HEK293 (cell line): Measurements from ENCODE around the gene NFATC2IP.

Experiments
- HOXA7 ChIP-seq: sonication (generic); formaldehyde crosslinking; IDR thresholded peaks from 2 replicates; pipeline ENCODE4 v1.8.1; 2022; ENCODE audit warnings: missing genetic modification reagents, borderline replicate concordance
- MZF1 ChIP-seq: fragments of 450-650 bp; formaldehyde crosslinking; IDR thresholded peaks from 2 replicates; pipeline ENCODE4 v1.5.1; 2017; ENCODE audit warnings: missing biosample characterization, missing genetic modification characterization, borderline replicate concordance
- OSR2 ChIP-seq: fragments of 450-650 bp; formaldehyde crosslinking; IDR thresholded peaks from 2 replicates; pipeline ENCODE4 v1.5.1; 2016; ENCODE audit warnings: missing biosample characterization, missing genetic modification characterization
- SALL2 ChIP-seq: fragments of 450-650 bp; formaldehyde crosslinking; IDR thresholded peaks from 2 replicates; pipeline ENCODE4 v1.5.0; 2017; ENCODE audit warnings: missing biosample characterization, mild to moderate bottlenecking, missing genetic modification characterization, borderline replicate concordance
- YY1 ChIP-seq: fragments of 450-650 bp; formaldehyde crosslinking; IDR thresholded peaks from 2 replicates; pipeline ENCODE4 v1.5.1; 2018; ENCODE audit warnings: missing biosample characterization, missing genetic modification characterization
- ZBTB48 ChIP-seq: fragments of 450-650 bp; formaldehyde crosslinking; IDR thresholded peaks from 2 replicates; pipeline ENCODE4 v1.5.1; 2016; ENCODE audit warnings: missing biosample characterization, missing genetic modification characterization
- ZNF132 ChIP-seq: fragments of 450-650 bp; formaldehyde crosslinking; IDR thresholded peaks from 2 replicates; pipeline ENCODE4 v1.5.1; 2017; ENCODE audit warnings: missing biosample characterization, missing genetic modification characterization, borderline replicate concordance
- ZNF174 ChIP-seq: fragments of 450-650 bp; formaldehyde crosslinking; IDR thresholded peaks from 2 replicates; pipeline ENCODE4 v1.5.0; 2017; ENCODE audit warnings: missing biosample characterization, mild to moderate bottlenecking, missing genetic modification characterization
- ZNF184 ChIP-seq: fragments of 450-650 bp; IDR thresholded peaks from 2 replicates; pipeline ENCODE4 v1.5.1; 2018; ENCODE audit warnings: missing biosample characterization, mild to moderate bottlenecking, missing genetic modification characterization
- ZNF335 ChIP-seq: fragments of 450-650 bp; formaldehyde crosslinking; conservative IDR thresholded peaks from 2 replicates; pipeline ENCODE4 v1.5.1; 2016; ENCODE audit warnings: missing biosample characterization, missing genetic modification characterization
- ZNF391 ChIP-seq: fragments of 450-650 bp; formaldehyde crosslinking; IDR thresholded peaks from 2 replicates; pipeline ENCODE4 v1.5.1; 2016; ENCODE audit warnings: low read depth, missing biosample characterization, missing genetic modification characterization, borderline replicate concordance
- ZNF473 ChIP-seq: fragments of 450-650 bp; formaldehyde crosslinking; IDR thresholded peaks from 2 replicates; pipeline ENCODE4 v1.5.1; 2017; ENCODE audit warnings: missing biosample characterization, missing genetic modification characterization
- ZNF529 ChIP-seq: fragments of 450-650 bp; formaldehyde crosslinking; IDR thresholded peaks from 2 replicates; pipeline ENCODE4 v1.5.1; 2017; ENCODE audit warnings: missing genetic modification characterization, missing biosample characterization; ENCODE audit not compliant: insufficient replicate concordance
- ZNF658 ChIP-seq: fragments of 450-650 bp; formaldehyde crosslinking; IDR thresholded peaks from 2 replicates; pipeline ENCODE4; 2016; ENCODE audit warnings: missing biosample characterization, missing genetic modification characterization
- ZNF776 ChIP-seq: fragments of 450-650 bp; formaldehyde crosslinking; IDR thresholded peaks from 2 replicates; pipeline ENCODE4 v1.5.0; 2017; ENCODE audit warnings: missing biosample characterization, missing genetic modification characterization, borderline replicate concordance
- ZNF785 ChIP-seq: fragments of 450-650 bp; formaldehyde crosslinking; IDR thresholded peaks from 2 replicates; pipeline ENCODE4 v1.5.1; 2016; ENCODE audit warnings: missing biosample characterization, missing genetic modification characterization
- ZSCAN30 ChIP-seq: fragments of 450-650 bp; IDR thresholded peaks from 2 replicates; pipeline ENCODE4 v1.5.1; 2018; ENCODE audit warnings: missing biosample characterization, mild to moderate bottlenecking, missing genetic modification characterization, moderate library complexity
- ZXDB ChIP-seq: fragments of 450-650 bp; formaldehyde crosslinking; IDR thresholded peaks from 2 replicates; pipeline ENCODE4 v1.5.1; 2016; ENCODE audit warnings: missing biosample characterization, missing genetic modification characterization
- TF ChIP-seq, protein P1 (sequence below): fragments of 450-650 bp; formaldehyde crosslinking; IDR thresholded peaks from 2 replicates; pipeline ENCODE4 v1.5.1; 2016; ENCODE audit warnings: missing biosample characterization, missing genetic modification characterization
- TF ChIP-seq, protein P2 (sequence below): fragments of 450-650 bp; formaldehyde crosslinking; IDR thresholded peaks from 2 replicates; pipeline ENCODE4 v1.5.1; 2016; ENCODE audit warnings: missing biosample characterization, missing genetic modification characterization
- TF ChIP-seq, protein P3 (sequence below): fragments of 450-650 bp; formaldehyde crosslinking; IDR thresholded peaks from 2 replicates; pipeline ENCODE4 v1.5.1; 2016; ENCODE audit warnings: missing biosample characterization, missing genetic modification characterization
- TF ChIP-seq, protein P4 (sequence below): fragments of 450-650 bp; formaldehyde crosslinking; IDR thresholded peaks from 2 replicates; pipeline ENCODE4 v1.5.1; 2016; ENCODE audit warnings: missing biosample characterization, missing genetic modification characterization
- TF ChIP-seq, protein P5 (sequence below): fragments of 450-650 bp; formaldehyde crosslinking; IDR thresholded peaks from 2 replicates; pipeline ENCODE4 v1.5.1; 2017; ENCODE audit warnings: missing biosample characterization, missing genetic modification characterization
- TF ChIP-seq, protein P6 (sequence below): fragments of 450-650 bp; formaldehyde crosslinking; IDR thresholded peaks from 2 replicates; pipeline ENCODE4 v1.5.1; 2016; ENCODE audit warnings: missing biosample characterization, missing genetic modification characterization
- TF ChIP-seq, protein P7 (sequence below): fragments of 450-650 bp; formaldehyde crosslinking; IDR thresholded peaks from 2 replicates; pipeline ENCODE4 v1.5.1; 2017; ENCODE audit warnings: missing biosample characterization, missing genetic modification characterization

NFATC2IP gene

DNA sequence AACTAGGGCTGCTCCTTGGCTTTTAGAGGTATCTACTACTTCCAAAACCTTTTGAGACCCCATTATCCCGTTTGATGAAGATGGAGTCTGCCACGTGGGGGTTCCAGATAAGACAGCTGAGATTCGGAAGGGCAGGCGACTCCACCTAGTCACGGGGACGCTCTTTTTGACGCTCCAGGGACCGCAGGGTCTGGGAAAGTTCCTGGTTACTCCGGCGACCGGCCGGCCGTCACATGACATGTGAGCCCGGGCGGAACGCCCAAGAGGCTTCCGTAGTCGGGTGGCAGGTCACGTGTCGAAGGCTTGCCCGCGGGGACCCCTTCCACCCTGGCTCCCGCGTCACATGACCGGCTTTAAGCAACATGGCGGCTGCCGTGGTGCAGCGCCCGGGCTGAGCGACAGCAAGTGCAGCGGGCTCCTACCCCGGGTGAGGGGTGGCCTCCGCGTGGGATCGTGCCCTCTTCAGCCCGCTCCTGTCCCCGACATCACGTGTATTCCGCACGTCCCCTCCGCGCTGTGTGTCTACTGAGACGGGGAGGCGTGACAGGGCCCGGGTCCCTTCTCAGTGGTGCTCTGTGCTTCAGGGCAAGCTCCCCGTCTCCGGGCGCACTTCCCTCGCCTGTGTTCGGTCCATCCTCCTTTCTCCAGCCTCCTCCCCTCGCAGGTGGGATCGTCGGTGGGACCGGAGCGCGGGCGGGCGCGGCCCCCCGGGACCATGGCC is 23.9 kb downstream of the NFATC2IP start, which contains the start of gene SPNS1 (continued):
- TF ChIP-seq ZNF529 (tag by site-specific recombination) (no peak), ZNF184 (tag by site-specific recombination) (no peak), ZNF776 (tag by site-specific recombination) (no peak), ZNF391 (tag by site-specific recombination) (no peak), ZNF132 (tag by site-specific recombination) (no peak), MZF1 (tag by site-specific recombination) (no peak), ZNF335 (peak; percentile 85), SALL2 (tag by site-specific recombination) (no peak), ZBTB48 (tag by site-specific recombination) (peak; percentile 86), HOXA7 (no peak), ZNF174 (tag by site-specific recombination) (no peak), YY1 (tag by site-specific recombination) (peak; percentile 99), ZXDB (tag by site-specific recombination) (peak; percentile 99), ZNF473 (no peak), OSR2 (tag by site-specific recombination) (no peak; the same call in 1 of the 2 replicates), ZNF785 (tag by site-specific recombination) (0 out of 2 replicates have a peak, but pooled peaks have one; percentile 52), ZNF658 (tag by site-specific recombination) (no peak), ZSCAN30 (tag by site-specific recombination) (peak; percentile 61; the same call in 1 of the 2 replicates)
- TF ChIP-seq, protein P1, sequence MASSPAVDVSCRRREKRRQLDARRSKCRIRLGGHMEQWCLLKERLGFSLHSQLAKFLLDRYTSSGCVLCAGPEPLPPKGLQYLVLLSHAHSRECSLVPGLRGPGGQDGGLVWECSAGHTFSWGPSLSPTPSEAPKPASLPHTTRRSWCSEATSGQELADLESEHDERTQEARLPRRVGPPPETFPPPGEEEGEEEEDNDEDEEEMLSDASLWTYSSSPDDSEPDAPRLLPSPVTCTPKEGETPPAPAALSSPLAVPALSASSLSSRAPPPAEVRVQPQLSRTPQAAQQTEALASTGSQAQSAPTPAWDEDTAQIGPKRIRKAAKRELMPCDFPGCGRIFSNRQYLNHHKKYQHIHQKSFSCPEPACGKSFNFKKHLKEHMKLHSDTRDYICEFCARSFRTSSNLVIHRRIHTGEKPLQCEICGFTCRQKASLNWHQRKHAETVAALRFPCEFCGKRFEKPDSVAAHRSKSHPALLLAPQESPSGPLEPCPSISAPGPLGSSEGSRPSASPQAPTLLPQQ (tag by site-specific recombination): peak; percentile 80
- TF ChIP-seq, protein P2, sequence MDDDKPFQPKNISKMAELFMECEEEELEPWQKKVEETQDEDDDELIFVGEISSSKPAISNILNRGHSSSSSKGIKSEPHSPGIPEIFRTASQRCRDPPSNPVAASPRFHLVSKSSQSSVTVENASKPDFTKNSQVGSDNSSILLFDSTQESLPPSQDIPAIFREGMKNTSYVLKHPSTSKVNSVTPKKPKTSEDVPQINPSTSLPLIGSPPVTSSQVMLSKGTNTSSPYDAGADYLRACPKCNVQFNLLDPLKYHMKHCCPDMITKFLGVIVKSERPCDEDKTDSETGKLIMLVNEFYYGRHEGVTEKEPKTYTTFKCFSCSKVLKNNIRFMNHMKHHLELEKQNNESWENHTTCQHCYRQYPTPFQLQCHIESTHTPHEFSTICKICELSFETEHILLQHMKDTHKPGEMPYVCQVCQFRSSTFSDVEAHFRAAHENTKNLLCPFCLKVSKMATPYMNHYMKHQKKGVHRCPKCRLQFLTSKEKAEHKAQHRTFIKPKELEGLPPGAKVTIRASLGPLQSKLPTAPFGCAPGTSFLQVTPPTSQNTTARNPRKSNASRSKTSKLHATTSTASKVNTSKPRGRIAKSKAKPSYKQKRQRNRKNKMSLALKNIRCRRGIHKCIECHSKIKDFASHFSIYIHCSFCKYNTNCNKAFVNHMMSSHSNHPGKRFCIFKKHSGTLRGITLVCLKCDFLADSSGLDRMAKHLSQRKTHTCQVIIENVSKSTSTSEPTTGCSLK (tag by site-specific recombination): no peak
- TF ChIP-seq, protein P3, sequence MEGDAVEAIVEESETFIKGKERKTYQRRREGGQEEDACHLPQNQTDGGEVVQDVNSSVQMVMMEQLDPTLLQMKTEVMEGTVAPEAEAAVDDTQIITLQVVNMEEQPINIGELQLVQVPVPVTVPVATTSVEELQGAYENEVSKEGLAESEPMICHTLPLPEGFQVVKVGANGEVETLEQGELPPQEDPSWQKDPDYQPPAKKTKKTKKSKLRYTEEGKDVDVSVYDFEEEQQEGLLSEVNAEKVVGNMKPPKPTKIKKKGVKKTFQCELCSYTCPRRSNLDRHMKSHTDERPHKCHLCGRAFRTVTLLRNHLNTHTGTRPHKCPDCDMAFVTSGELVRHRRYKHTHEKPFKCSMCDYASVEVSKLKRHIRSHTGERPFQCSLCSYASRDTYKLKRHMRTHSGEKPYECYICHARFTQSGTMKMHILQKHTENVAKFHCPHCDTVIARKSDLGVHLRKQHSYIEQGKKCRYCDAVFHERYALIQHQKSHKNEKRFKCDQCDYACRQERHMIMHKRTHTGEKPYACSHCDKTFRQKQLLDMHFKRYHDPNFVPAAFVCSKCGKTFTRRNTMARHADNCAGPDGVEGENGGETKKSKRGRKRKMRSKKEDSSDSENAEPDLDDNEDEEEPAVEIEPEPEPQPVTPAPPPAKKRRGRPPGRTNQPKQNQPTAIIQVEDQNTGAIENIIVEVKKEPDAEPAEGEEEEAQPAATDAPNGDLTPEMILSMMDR (tag by site-specific recombination): no peak
- TF ChIP-seq, protein P4, sequence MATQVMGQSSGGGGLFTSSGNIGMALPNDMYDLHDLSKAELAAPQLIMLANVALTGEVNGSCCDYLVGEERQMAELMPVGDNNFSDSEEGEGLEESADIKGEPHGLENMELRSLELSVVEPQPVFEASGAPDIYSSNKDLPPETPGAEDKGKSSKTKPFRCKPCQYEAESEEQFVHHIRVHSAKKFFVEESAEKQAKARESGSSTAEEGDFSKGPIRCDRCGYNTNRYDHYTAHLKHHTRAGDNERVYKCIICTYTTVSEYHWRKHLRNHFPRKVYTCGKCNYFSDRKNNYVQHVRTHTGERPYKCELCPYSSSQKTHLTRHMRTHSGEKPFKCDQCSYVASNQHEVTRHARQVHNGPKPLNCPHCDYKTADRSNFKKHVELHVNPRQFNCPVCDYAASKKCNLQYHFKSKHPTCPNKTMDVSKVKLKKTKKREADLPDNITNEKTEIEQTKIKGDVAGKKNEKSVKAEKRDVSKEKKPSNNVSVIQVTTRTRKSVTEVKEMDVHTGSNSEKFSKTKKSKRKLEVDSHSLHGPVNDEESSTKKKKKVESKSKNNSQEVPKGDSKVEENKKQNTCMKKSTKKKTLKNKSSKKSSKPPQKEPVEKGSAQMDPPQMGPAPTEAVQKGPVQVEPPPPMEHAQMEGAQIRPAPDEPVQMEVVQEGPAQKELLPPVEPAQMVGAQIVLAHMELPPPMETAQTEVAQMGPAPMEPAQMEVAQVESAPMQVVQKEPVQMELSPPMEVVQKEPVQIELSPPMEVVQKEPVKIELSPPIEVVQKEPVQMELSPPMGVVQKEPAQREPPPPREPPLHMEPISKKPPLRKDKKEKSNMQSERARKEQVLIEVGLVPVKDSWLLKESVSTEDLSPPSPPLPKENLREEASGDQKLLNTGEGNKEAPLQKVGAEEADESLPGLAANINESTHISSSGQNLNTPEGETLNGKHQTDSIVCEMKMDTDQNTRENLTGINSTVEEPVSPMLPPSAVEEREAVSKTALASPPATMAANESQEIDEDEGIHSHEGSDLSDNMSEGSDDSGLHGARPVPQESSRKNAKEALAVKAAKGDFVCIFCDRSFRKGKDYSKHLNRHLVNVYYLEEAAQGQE (tag by site-specific recombination): 0 out of 2 replicates have a peak, but pooled peaks have one; percentile 24
- TF ChIP-seq, protein P5, sequence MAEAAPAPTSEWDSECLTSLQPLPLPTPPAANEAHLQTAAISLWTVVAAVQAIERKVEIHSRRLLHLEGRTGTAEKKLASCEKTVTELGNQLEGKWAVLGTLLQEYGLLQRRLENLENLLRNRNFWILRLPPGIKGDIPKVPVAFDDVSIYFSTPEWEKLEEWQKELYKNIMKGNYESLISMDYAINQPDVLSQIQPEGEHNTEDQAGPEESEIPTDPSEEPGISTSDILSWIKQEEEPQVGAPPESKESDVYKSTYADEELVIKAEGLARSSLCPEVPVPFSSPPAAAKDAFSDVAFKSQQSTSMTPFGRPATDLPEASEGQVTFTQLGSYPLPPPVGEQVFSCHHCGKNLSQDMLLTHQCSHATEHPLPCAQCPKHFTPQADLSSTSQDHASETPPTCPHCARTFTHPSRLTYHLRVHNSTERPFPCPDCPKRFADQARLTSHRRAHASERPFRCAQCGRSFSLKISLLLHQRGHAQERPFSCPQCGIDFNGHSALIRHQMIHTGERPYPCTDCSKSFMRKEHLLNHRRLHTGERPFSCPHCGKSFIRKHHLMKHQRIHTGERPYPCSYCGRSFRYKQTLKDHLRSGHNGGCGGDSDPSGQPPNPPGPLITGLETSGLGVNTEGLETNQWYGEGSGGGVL (tag by site-specific recombination): no peak
- TF ChIP-seq, protein P6, sequence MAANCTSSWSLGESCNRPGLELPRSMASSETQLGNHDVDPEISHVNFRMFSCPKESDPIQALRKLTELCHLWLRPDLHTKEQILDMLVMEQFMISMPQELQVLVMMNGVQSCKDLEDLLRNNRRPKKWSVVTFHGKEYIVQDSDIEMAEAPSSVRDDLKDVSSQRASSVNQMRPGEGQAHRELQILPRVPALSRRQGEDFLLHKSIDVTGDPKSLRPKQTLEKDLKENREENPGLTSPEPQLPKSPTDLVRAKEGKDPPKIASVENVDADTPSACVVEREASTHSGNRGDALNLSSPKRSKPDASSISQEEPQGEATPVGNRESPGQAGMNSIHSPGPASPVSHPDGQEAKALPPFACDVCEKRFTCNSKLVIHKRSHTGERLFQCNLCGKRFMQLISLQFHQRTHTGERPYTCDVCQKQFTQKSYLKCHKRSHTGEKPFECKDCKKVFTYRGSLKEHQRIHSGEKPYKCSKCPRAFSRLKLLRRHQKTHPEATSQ: no peak; the same call in 1 of the 2 replicates
- TF ChIP-seq, protein P7, sequence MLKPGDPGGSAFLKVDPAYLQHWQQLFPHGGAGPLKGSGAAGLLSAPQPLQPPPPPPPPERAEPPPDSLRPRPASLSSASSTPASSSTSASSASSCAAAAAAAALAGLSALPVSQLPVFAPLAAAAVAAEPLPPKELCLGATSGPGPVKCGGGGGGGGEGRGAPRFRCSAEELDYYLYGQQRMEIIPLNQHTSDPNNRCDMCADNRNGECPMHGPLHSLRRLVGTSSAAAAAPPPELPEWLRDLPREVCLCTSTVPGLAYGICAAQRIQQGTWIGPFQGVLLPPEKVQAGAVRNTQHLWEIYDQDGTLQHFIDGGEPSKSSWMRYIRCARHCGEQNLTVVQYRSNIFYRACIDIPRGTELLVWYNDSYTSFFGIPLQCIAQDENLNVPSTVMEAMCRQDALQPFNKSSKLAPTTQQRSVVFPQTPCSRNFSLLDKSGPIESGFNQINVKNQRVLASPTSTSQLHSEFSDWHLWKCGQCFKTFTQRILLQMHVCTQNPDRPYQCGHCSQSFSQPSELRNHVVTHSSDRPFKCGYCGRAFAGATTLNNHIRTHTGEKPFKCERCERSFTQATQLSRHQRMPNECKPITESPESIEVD (tag by site-specific recombination): no peak; the same call in 1 of the 2 replicates
